ENCODE results near the gene ADM2.

The ADM2 gene

DNA sequence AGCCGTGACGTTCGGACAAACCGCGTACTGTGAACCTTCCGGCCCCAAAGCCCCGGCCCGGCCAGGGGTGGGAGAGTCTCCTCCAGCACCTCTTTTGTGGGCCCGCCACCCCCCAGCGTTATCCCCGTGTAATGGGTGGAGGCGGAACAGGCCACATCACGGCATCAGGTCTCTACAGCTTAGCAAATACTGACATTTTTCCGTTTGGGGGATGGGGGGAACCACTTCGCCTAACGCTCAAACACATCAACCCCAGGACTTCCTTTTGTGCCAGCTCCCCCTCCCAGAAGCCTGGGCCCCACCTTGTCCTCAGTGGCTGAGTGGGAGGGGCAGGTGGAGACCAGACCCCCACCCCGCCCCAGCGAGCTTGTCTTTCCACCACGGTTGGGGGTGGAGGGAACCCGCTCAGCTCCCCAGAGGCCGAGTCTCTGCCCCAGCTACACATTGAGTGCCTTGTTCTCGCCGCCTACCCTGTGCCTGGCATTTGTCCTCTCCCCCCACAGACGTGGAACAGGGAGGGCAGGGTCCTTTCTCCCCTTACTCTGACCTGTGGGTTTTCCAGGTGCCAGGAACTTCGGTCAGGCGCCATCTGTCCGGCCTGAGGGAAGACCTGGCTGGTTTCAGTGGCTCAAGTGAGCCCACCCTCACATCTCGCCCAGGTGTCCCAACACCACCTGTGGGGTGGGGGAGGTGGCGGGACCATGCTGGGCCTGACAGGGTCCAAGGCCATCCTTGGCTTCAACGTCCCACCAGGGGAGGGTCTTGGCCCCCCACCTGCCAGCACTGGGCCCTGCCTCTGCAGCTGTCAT, 36.1 kb upstream of the ADM2 start:
- DNase-seq, result no peak

GRCh38 chr22:50445880-50446707, 35.2 kb upstream of the ADM2 start:
- DNase-seq, result no peak

GRCh38 chr22:50446708-50447575, 34.4 kb upstream of the ADM2 start:
- no peak for DNase-seq

DNA sequence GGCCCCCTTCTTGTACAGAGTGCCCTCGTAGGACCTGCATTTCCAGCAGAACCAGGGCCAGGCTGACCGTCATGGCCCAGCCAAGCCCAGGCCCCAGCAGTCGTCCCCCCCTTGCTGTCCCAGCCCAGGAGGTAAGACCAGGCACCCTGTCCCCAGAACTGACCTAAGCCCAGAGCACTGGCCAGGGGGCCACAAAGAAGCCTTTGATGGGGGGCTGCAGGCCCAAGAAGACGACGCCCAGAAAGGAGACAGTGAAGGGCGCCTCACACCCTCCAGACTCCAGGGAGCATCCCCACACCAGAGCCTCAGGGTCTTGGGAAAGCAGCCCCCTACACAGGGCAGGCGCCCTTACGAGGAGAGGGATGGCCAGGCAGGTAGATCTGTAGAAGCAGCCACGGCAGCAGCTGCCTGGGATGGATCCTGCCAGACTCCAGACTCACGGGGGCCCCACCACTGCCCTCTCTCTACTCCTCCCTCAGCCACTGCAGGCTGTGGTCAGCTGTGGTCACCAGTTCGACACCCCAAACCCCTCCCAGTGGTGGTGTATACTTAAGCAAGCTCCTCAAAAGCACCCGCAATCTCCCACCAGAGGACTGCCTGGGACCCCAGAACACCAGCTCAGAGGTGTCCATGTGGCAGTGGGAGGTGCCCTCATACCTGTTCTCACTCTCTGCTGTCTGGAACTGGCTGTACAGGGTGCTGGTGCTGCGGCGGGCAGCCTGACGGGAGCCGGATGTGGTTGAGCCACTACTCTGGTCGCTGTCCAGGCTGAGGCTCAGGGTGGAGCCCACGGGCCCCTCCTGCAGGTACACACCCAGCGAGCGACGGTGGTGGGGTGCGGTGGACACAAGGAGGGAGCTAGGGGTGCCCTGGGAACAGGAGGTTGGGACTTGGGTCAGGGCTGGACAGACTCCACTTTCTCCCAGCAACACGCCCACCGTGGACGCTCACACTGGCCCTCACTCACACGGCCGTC, 33.5 kb upstream of the ADM2 start:
- DNase-seq, result no peak

DNA sequence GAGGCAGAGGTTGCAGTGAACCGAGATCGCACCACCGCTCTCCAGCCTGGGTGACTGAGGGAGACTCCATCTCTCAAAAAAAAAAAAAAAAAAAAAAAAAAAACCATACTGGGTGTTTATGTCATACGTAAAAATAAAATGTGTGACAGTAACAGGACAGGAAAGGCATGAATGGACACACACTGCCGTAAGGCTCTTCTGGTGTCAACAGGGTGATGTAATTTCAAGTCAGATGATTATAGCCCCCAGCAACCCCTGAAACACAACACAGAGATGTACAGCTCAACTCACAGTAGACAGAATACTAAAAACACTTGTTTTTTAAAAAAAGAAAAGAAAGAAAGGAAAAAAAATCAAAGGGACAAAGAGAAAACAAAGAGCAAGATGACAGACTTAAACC, 28.7 kb upstream of the ADM2 start:
- no peak for DNase-seq

DNA sequence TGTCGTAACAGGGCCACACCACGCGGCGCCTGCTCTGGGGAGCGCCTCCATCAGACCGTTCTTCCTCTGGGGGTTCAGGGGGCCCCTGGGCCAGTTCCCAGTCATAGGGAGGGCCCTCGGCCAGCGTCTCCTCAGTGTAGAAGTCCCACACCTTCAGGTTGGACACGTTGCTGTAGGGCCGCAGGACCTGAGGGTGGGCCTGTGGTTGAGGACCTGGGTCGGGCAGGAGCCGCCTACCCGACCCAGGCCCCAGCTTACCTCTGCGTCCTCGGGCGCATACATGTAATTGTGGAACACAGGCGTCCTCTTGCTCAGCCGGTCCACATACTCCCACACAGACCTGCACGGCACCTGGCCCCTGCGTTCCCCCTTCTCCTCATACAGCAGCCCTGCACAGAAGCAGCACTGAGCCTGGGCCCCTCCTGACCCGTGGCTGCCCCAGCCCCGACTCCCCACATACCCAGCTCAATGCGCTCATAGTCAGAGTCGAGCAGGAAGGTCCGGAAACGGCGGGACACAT, 26.7 kb upstream of the ADM2 start:
- no peak for DNase-seq

- DNase-seq, result no peak
These were observed 26.1 kb upstream of the ADM2 start for GRCh38 chr22:50455201-50455600.

- no peak for DNase-seq
These were observed 25.3 kb upstream of the ADM2 start for GRCh38 chr22:50456026-50456425.

DNA sequence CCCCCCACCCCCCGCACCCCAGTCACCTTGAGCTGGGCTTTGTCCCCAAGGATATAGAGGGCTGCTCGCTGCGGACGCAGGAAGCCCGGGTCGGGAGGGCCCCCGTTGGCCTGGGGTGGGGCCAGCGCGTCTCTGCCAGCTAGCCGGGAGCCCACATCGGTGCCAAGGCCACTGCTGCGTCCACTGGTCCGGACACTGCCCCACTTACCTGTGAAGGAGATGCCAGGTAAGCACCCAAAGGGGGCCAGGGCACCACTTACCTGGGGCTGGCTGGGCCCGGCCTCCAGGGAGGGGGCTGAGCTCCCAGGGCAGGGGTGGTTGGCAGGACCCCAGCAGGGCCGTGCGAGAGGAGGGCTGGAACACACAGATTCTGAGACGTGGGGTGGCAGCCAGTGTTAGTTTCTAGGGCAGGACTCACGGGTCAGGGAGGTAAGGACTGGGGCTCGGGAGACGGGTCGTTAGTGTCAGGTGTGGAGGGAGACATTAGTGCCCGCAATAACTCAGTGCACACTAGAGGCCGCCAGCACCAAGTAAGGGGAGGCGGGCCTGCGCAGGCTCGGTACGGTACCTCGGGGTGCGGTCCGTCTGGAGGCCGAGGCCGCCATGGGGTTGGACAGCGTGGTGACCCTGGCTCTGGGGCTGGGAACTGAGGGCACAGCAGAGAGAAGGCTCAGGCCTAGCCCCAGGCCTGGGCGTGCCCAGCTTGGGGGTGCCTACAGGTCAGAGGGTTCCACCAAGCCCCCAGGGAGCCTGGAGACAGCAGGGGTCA, 24.7 kb upstream of the ADM2 start:
- no peak for DNase-seq

DNA sequence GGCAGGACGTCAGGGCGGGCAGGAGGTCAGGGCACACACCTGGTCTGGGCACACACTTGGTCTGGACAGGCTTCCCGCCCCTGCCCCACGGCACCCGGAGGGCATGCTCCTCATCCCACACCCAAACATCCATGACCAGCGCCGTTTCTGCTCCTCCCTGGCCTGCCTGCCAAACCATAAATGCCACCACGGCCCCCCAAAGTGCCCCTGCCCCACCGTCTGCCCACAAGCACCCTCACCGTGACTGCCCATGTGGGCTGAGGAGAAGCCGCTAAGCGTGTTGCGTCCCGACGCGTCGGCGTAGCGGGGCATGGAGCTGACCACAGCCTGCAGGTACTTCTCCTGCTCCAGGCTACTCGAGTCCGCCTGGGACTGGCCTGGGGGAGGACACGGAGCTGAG, 22.3 kb upstream of the ADM2 start:
- DNase-seq, result no peak

DNA sequence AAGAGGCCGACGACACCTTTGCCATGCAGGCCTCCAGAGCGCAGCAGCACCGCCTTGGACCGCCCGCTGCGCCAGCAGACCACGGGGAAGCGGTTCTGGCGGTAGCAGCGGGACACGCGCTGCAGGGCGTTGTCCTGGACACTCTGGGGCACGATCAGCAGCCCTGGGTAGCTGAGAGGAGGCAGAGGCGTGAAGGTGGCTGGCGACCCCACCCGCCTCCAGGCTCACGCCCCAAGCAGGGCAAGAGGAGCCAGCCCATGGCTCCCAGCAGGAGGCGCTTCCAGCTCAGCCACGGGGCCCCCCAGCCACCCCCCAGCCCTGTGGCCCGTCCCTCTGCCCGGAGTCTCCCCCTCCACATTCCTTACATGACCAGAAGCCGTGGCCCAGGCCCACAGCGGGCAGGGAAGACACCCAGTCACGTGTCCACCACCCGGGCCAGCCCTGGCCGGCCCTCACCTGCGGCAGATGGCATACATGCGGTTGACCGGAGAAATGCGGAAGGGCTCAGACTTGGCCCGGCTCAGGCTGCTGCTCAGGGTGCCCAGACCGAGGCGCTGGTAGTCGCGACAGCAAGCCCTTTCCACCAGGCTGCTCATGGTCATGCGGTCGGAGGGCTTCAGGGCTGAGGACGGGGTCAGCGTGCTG, 21.7 kb upstream of the ADM2 start:
- DNase-seq, result peak in 2 of 14 donors; percentile 32 to 94

DNA sequence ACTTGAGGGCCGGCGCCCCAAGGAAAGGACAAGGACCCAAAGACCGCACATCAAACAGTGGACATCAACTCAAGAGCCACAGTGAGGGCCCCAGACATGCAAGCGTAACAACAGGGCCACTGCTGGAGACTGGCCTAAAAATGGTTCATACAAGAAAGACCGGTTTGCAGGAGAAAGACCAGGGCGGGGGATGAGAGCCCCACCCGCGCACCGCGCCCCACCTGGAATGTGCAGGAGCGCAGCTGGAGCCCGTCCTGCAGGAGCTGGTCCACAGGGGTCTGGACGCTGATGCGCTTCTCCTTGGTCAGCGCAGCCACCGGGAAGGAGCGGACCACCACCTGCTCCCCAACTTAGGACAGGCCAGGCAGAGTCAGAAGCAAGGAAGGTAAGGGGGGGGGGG, 20.4 kb upstream of the ADM2 start:
- DNase-seq, result no peak

GRCh38 chr22:50461536-50461935, 19.8 kb upstream of the ADM2 start:
- DNase-seq, result no peak

DNA sequence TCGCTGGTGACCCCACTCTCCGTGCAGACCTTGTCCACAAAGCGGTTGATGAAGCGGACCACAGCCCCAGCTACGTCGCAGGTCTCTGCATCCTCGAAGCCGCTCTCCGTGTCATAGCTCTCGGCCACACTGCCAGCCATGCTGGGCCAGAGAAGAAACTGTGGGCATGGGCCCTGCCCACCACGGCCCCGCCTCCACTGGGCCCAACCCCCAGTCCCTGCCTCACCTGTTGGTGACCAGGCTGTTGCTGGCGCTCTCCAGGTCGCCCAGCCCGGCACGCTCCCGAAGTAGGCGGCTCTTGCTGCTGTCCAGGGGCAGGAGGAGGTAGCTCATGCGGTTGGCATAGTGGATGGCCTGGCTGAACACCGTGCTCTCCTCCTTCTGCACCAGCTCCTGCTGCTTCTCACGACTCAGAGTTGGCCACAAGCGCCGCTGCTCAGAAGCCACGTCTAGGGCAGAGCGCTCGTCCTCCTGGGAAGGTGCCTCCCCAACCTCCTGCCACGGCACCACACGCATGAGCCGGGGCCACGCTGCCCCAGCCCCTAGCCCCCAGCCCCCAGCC, 19.3 kb upstream of the ADM2 start:
- DNase-seq, result peak in 1 of 14 donors; percentile 67

DNA sequence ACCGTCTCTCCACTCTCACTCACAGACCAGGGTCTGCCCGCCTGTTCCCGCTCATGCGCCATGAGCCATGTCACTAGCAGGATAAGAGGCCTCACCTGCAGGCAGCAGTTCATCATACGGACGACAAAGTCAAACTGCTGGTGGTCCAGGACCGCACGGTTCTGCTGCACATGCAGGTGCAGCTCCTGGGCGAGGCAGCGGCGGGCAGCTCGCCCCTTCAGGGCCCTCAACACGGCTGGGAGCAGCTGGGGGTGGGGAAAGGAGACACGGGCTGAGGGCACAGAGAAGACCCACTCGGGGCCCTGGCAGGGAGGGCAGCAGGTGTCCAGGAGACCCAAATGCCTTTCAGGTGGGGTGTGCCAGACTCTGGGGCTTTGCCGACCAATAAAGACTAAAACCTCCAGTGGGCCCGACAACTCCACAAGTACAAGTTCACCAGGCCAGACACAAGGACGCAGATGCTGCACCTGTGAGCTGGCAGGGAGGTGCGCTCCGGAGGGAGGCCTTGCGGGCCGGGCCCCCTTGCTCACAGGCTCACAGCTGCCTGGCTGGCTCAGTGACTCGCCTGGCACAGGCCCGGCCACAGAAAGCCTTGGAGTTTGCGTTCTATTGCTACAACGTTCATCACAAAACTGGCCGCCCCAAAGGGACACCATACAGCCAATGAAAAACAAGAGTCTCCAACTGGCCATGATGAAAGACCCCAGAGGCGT, 18.0 kb upstream of the ADM2 start:
- DNase-seq, result no peak

- DNase-seq, result no peak
These were observed 16.9 kb upstream of the ADM2 start for GRCh38 chr22:50464451-50464850.

DNA sequence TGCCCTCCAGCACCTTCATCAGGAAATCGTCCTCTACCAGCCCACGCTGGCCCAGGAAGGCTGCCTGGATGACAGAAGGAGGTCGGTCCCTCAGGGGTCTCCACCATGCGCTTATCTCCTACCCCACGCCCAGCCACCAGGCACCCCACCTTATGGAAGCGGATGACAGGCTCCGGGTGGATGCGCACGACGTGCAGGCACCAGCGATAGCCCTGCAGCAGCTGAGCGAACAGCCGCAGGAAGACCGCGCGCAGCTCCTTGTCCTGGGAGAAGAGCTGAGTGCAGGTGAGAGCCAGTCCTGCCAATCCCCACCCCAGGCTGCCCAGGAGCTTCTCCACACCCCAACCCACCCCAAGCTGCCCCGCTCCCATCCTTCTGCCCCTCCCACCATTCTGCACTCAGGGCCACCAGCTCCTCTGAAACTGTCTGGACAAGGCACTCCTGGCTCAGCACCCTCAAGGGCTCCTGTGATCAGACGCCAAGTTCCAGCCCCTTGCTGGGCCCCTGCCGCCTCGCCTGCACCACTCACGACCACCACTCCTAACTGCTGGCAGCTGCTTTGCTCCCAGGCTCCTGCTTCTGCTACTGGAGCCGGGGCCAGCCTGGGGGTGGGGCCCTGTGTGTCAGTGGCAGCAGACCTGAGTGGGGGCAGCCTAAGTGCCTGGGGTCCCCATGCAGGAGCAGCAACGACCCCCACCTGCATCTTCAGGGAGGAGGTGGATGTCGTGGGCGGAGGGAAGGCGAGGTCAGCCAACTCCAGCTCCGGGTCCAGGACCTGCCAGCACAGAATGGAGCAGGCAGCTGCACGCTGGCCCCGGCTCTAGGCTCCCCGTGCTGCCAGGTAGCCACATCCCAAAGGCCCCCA, 16.0 kb upstream of the ADM2 start:
- DNase-seq, result no peak

GRCh38 chr22:50467341-50467740, 14.0 kb upstream of the ADM2 start:
- no peak for DNase-seq
